ENCODE data around the gene PEDS1. TPM values are rescaled to one million over a fixed set of nuclear protein-coding genes. Genes with fewer than 3 reads are reported as not detected.

The PEDS1 gene
- total and polyA plus RNA-seq, 2 of the 13 experiments (the other 11 are each of a cell fraction or from before 2014, with no cell fraction given), result 30.5 to 93.9 TPM

DNA sequence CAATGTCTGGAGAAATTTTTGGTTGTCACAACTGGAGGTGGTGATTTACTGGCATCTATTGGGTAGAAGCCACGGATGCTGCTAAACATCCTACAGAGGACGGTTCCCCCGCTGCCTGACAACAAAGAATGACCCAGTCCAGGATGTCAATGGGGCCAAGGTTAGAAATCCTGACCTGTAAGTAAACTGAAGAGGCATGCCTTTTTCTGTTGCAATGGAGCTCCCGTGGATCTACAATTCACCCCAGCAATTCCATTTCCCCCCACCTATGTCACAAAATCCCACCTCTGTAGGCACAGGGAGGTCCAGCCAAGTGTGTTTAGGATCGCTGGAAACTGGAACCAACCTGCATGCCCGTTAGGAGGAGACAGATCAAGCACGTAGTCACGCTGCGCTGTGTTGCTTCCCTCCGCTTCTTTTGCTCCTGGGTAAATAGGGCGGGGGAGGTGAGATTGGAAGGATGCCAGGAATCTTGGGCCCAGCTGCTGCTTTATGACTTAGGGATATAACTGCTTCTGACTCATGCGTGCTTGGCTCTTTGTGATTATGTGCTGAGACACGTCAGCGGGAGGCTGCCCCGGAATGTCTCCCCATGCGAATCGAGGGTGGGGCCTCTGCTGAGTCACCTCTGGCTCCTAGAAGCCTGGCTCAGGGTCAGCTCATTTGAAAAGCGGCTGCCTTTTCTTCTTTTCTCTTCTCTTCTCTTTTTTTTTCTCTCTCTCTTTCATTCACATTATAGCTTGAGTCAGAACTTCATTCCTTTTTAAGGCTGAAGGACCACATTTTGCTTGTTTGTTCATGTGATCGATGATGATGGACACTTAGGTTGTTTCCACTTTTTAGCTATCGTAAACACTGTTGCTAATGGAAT lies 12.4 kb upstream of the PEDS1 start (continued):
- peak; percentile 70; the same call in 1 of the 2 replicates for TF ChIP-seq GATAD1 (CRISPR knock-in tag; IDR thresholded peaks at IDR 0.05)
- TF ChIP-seq DMAP1 (CRISPR knock-in tag; IDR thresholded peaks at IDR 0.05), result peak; percentile 98
- TF ChIP-seq, protein P1, sequence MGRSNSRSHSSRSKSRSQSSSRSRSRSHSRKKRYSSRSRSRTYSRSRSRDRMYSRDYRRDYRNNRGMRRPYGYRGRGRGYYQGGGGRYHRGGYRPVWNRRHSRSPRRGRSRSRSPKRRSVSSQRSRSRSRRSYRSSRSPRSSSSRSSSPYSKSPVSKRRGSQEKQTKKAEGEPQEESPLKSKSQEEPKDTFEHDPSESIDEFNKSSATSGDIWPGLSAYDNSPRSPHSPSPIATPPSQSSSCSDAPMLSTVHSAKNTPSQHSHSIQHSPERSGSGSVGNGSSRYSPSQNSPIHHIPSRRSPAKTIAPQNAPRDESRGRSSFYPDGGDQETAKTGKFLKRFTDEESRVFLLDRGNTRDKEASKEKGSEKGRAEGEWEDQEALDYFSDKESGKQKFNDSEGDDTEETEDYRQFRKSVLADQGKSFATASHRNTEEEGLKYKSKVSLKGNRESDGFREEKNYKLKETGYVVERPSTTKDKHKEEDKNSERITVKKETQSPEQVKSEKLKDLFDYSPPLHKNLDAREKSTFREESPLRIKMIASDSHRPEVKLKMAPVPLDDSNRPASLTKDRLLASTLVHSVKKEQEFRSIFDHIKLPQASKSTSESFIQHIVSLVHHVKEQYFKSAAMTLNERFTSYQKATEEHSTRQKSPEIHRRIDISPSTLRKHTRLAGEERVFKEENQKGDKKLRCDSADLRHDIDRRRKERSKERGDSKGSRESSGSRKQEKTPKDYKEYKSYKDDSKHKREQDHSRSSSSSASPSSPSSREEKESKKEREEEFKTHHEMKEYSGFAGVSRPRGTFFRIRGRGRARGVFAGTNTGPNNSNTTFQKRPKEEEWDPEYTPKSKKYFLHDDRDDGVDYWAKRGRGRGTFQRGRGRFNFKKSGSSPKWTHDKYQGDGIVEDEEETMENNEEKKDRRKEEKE (IDR thresholded peaks at IDR 0.05), result no peak
- TF ChIP-seq, protein P2, sequence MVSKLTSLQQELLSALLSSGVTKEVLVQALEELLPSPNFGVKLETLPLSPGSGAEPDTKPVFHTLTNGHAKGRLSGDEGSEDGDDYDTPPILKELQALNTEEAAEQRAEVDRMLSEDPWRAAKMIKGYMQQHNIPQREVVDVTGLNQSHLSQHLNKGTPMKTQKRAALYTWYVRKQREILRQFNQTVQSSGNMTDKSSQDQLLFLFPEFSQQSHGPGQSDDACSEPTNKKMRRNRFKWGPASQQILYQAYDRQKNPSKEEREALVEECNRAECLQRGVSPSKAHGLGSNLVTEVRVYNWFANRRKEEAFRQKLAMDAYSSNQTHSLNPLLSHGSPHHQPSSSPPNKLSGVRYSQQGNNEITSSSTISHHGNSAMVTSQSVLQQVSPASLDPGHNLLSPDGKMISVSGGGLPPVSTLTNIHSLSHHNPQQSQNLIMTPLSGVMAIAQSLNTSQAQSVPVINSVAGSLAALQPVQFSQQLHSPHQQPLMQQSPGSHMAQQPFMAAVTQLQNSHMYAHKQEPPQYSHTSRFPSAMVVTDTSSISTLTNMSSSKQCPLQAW (CRISPR knock-in tag; IDR thresholded peaks at IDR 0.05), result peak; percentile 98
- TF ChIP-seq PHF8 (CRISPR knock-in tag; IDR thresholded peaks at IDR 0.05), result peak; percentile 69; the same call in 1 of the 2 replicates
- no peak for TF ChIP-seq ZNF180 (CRISPR knock-in tag; IDR thresholded peaks at IDR 0.05; ENCODE audit: borderline replicate concordance, low read depth)
- TF ChIP-seq ZNF713 (CRISPR knock-in tag; IDR thresholded peaks at IDR 0.05), result no peak
- TF ChIP-seq MED1 (CRISPR knock-in tag; IDR thresholded peaks at IDR 0.05), result peak; percentile 95
- TF ChIP-seq, protein P3, sequence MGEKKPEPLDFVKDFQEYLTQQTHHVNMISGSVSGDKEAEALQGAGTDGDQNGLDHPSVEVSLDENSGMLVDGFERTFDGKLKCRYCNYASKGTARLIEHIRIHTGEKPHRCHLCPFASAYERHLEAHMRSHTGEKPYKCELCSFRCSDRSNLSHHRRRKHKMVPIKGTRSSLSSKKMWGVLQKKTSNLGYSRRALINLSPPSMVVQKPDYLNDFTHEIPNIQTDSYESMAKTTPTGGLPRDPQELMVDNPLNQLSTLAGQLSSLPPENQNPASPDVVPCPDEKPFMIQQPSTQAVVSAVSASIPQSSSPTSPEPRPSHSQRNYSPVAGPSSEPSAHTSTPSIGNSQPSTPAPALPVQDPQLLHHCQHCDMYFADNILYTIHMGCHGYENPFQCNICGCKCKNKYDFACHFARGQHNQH (CRISPR knock-in tag; IDR thresholded peaks at IDR 0.05), result peak; percentile 98
- TF ChIP-seq AHR (CRISPR knock-in tag; IDR thresholded peaks at IDR 0.05), result peak; percentile 77; the same call in 1 of the 2 replicates
- TF ChIP-seq ZKSCAN8 (CRISPR knock-in tag; IDR thresholded peaks at IDR 0.05; ENCODE audit: borderline replicate concordance), result peak; percentile 85; the same call in 1 of the 2 replicates
- TF ChIP-seq, protein P4, sequence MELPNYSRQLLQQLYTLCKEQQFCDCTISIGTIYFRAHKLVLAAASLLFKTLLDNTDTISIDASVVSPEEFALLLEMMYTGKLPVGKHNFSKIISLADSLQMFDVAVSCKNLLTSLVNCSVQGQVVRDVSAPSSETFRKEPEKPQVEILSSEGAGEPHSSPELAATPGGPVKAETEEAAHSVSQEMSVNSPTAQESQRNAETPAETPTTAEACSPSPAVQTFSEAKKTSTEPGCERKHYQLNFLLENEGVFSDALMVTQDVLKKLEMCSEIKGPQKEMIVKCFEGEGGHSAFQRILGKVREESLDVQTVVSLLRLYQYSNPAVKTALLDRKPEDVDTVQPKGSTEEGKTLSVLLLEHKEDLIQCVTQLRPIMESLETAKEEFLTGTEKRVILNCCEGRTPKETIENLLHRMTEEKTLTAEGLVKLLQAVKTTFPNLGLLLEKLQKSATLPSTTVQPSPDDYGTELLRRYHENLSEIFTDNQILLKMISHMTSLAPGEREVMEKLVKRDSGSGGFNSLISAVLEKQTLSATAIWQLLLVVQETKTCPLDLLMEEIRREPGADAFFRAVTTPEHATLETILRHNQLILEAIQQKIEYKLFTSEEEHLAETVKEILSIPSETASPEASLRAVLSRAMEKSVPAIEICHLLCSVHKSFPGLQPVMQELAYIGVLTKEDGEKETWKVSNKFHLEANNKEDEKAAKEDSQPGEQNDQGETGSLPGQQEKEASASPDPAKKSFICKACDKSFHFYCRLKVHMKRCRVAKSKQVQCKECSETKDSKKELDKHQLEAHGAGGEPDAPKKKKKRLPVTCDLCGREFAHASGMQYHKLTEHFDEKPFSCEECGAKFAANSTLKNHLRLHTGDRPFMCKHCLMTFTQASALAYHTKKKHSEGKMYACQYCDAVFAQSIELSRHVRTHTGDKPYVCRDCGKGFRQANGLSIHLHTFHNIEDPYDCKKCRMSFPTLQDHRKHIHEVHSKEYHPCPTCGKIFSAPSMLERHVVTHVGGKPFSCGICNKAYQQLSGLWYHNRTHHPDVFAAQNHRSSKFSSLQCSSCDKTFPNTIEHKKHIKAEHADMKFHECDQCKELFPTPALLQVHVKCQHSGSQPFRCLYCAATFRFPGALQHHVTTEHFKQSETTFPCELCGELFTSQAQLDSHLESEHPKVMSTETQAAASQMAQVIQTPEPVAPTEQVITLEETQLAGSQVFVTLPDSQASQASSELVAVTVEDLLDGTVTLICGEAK (IDR thresholded peaks at IDR 0.05), result no peak
- TF ChIP-seq, protein P4 (CRISPR knock-in tag; IDR thresholded peaks at IDR 0.05), result peak; percentile 69
- TF ChIP-seq ZNF326 (CRISPR knock-in tag; IDR thresholded peaks at IDR 0.05; ENCODE audit: borderline replicate concordance), result no peak

Measured in HepG2 (cell line).